GM18867 (cell line): ENCODE measurements around the gene GPR107.

Experiments
- ATAC-seq: cut with Tn5 transposase; IDR thresholded peaks from one replicate; pipeline ENCODE4 v1.9.1; 2021; ENCODE audit warnings: mild to moderate bottlenecking, moderate library complexity; ENCODE audit not compliant: unreplicated experiment

GPR107 gene

GRCh38 chr9:130107234-130107861, 53.6 kb downstream of the GPR107 start:
- ATAC-seq = no peak

GRCh38 chr9:130107955-130108354, 54.2 kb downstream of the GPR107 start:
- ATAC-seq = no peak

- ATAC-seq = no peak
Measured at GRCh38 chr9:130110166-130110565, 56.5 kb downstream of the GPR107 start.

GRCh38 chr9:130110596-130111021, 56.9 kb downstream of the GPR107 start:
- ATAC-seq = no peak

GRCh38 chr9:130111786-130112537, 58.3 kb downstream of the GPR107 start:
- no peak for ATAC-seq

- no peak for ATAC-seq
Measured at GRCh38 chr9:130112538-130113151, 58.9 kb downstream of the GPR107 start.

GRCh38 chr9:130114741-130115140, 61.0 kb downstream of the GPR107 start:
- ATAC-seq = no peak

- ATAC-seq = no peak
Measured at GRCh38 chr9:130116346-130116745, 62.6 kb downstream of the GPR107 start.

GRCh38 chr9:130117376-130117775, 63.7 kb downstream of the GPR107 start:
- no peak for ATAC-seq

GRCh38 chr9:130117816-130118632, 64.3 kb downstream of the GPR107 start:
- ATAC-seq = no peak

GRCh38 chr9:130118841-130119518, 65.3 kb downstream of the GPR107 start:
- no peak for ATAC-seq

- no peak for ATAC-seq
Measured at GRCh38 chr9:130119519-130120298, 66.0 kb downstream of the GPR107 start.

GRCh38 chr9:130120299-130120587, 66.5 kb downstream of the GPR107 start:
- no peak for ATAC-seq

- ATAC-seq = no peak
Measured at GRCh38 chr9:130120832-130121231, 67.1 kb downstream of the GPR107 start.

- no peak for ATAC-seq
Measured at GRCh38 chr9:130122456-130122855, 68.8 kb downstream of the GPR107 start.

- ATAC-seq = no peak
Measured at GRCh38 chr9:130124085-130124860, 70.6 kb downstream of the GPR107 start.

- ATAC-seq = no peak
Measured at GRCh38 chr9:130126721-130127433, 73.2 kb downstream of the GPR107 start.

GRCh38 chr9:130128251-130128650, 74.5 kb downstream of the GPR107 start:
- ATAC-seq = peak; percentile 59
